Panc1 (cell line): ENCODE results near the gene DFFA. TPM values are rescaled to one million over a fixed set of nuclear protein-coding genes. Genes with fewer than 3 reads are reported as not detected.
A peak's percentile ranks its signal among the peaks of the same experiment; 100 is the strongest.

Experiments
- ATAC-seq: fragments of 200-7000 bp; cut with Tn5 transposase; 2 replicates; pipeline ENCODE4 v1.9.1; 2020; ENCODE audit warnings: mild to moderate bottlenecking, moderate library complexity
- BruUV-seq: library from RNA; stranded (reverse); fragments of 400-500 nt; replicated peaks from 2 replicates; lab custom pipeline; 2021; lab: Mats Ljungman, UMichigan
- CTCF ChIA-PET: fragments of 300-600 bp; sonication (Branson Sonifier 250); formaldehyde crosslinking; loops from one replicate; lab custom pipeline; 2022; ENCODE audit warnings: antibody characterized with exemption; lab: Charles Lee
- POLR2A ChIA-PET: fragments of 300-600 bp; sonication (Branson Sonifier 250); formaldehyde crosslinking; loops from one replicate; lab custom pipeline; 2022; ENCODE audit warnings: antibody characterized with exemption; lab: Charles Lee
- DNase-seq: peaks from one replicate; pipeline ENCODE4 v3.0.0-alpha.2; 2010; ENCODE audit warnings: low read depth, low spot score
- H3K27ac ChIP-seq: 2 replicates; pipeline ENCODE4 v1.5.1; 2011; ENCODE audit warnings: mild to moderate bottlenecking, low read length, inconsistent platforms
- H3K27me3 ChIP-seq: fragments of 200-500 bp; sonication (Bioruptor generic); 2 replicates; pipeline ENCODE4 v1.6.0; 2014; ENCODE audit warnings: low read length, inconsistent platforms; ENCODE audit not compliant: control insufficient read depth, insufficient read depth
- H3K36me3 ChIP-seq: fragments of 200-500 bp; sonication (Bioruptor generic); 2 replicates; pipeline ENCODE4 v1.5.1; 2014; ENCODE audit warnings: inconsistent platforms, mild to moderate bottlenecking, low read length, moderate library complexity; ENCODE audit not compliant: control insufficient read depth, insufficient read depth
- H3K4me1 ChIP-seq: 2 replicates; pipeline ENCODE4 v1.5.1; 2011; ENCODE audit warnings: inconsistent platforms, mild to moderate bottlenecking, low read length, moderate library complexity; ENCODE audit not compliant: control insufficient read depth, insufficient read depth
- H3K4me3 ChIP-seq, 2 experiments: 2 replicates each; pipeline ENCODE4 v1.5.1; 2011 to 2012; ENCODE audit warnings: low read depth in 2 of 2, low read length in 2 of 2, mild to moderate bottlenecking in 2 of 2, inconsistent platforms in 1 of 2, moderate library complexity in 1 of 2
- H3K9me3 ChIP-seq: fragments of 200-500 bp; sonication (Bioruptor generic); 2 replicates; pipeline ENCODE4 v1.5.1; 2014; ENCODE audit warnings: low read depth, mild to moderate bottlenecking, inconsistent platforms, low read length, moderate library complexity; ENCODE audit not compliant: control insufficient read depth, insufficient read depth
- CTCF ChIP-seq: fragments of 450-650 bp; IDR thresholded peaks from 2 replicates; pipeline ENCODE4 v1.5.1; 2017; ENCODE audit warnings: mild to moderate bottlenecking
- POLR2AphosphoS5 ChIP-seq: IDR thresholded peaks from 2 replicates; pipeline ENCODE4 v1.6.1; 2012; ENCODE audit warnings: mild to moderate bottlenecking, low read depth, low read length, moderate library complexity
- REST ChIP-seq, 2 experiments: IDR thresholded peaks; 2 replicates each; pipeline ENCODE4 v1.6.1; 2011 to 2012; ENCODE audit warnings: low read depth in 2 of 2, control low read depth in 1 of 2, low read length in 1 of 2, mild to moderate bottlenecking in 1 of 2, moderate library complexity in 1 of 2; ENCODE audit not compliant: insufficient read depth in 1 of 2
- SIN3A ChIP-seq: IDR thresholded peaks from 2 replicates; pipeline ENCODE4 v1.6.1; 2012; ENCODE audit warnings: low read depth, mild to moderate bottlenecking, low read length, moderate library complexity, borderline replicate concordance; ENCODE audit not compliant: insufficient read depth
- TCF7L2 ChIP-seq: IDR thresholded peaks from 2 replicates; pipeline ENCODE4 v1.6.1; 2011; ENCODE audit warnings: mild to moderate bottlenecking, low read depth, low read length, inconsistent platforms
- in situ Hi-C: cut with HindIII; loops from 2 replicates; pipeline ENCODE4 v1.10.0; 2016; ENCODE audit warnings: low sequenced_read_pairs, low pct_unique_long_range_greater_than_20kb
- intact Hi-C: fragments of 100-400 bp; cut with micrococcal nuclease; formaldehyde crosslinking; loops from one replicate; pipeline ENCODE4 v1.10.0; 2022; ENCODE audit not compliant: unreplicated experiment
- total RNA-seq: library from RNA; stranded (reverse); gene quantifications from one replicate; pipeline ENCODE4 v1.2.1, GENCODE V29; 2021; ENCODE audit not compliant: unreplicated experiment

DFFA gene
- total RNA-seq, 1 experiment from 2014 or later, result 68.1 TPM

- no peaks in the 10 kb centered on the region for H3K4me1 ChIP-seq
- ChIA-PET POLR2A (interaction anchor here (0.7 kb wide), 1 partner anchor 47 kb away, joined by 7 read pairs; no protein-coding TSS in a partner anchor), CTCF (no interaction called here)
- TF ChIP-seq TCF7L2, result no peak
- BruUV-seq, result no TSS peak
- intact Hi-C loops (no loop called here), in situ Hi-C loops (no loop called here)
- ATAC-seq (no peak), DNase-seq (no peak)
- no peaks in the 10 kb centered on the region for H3K36me3 ChIP-seq
- no peaks in the 10 kb centered on the region for H3K27me3 ChIP-seq
- H3K27ac ChIP-seq, result no peak overlapping the region
- no peaks in the 10 kb centered on the region for H3K9me3 ChIP-seq
- no peak overlapping the region for H3K4me3 ChIP-seq
Measured at GRCh38 chr1:10456048-10456447, 16.3 kb downstream of the DFFA start.

- ChIA-PET POLR2A (interaction anchor here (0.6 kb wide), 1 partner anchor 14 kb away, joined by 4 read pairs; no protein-coding TSS in a partner anchor), CTCF (interaction anchor here (0.5 to 0.6 kb wide), 2 partner anchors 36 to 621 kb away, joined by 4 to 8 read pairs; no protein-coding TSS in a partner anchor)
- ATAC-seq, result no peak
- TF ChIP-seq TCF7L2 (no peak), REST (IDR thresholded peaks at IDR 0.05; ENCODE audit: insufficient read depth in 1 of 2, low read depth in 2 of 2, low read length in 1 of 2) (no peak), POLR2AphosphoS5 (no peak), SIN3A (no peak), CTCF (no peak)
- no peaks in the 10 kb centered on the region for H3K36me3 ChIP-seq
- no peaks in the 10 kb centered on the region for H3K27me3 ChIP-seq
- no peak overlapping the region for H3K27ac ChIP-seq
- no peak overlapping the region for H3K4me3 ChIP-seq
- no peaks in the 10 kb centered on the region for H3K4me1 ChIP-seq
- H3K9me3 ChIP-seq, result no peaks in the 10 kb centered on the region
- DNase-seq, result no peak
- in situ Hi-C loops (no loop called here), intact Hi-C loops (no loop called here)
- BruUV-seq, result TSS peak; percentile 66
Measured at GRCh38 chr1:10451287-10451686, 21.0 kb downstream of the DFFA start.

GRCh38 chr1:10450836-10451235, 21.5 kb downstream of the DFFA start:
- ChIA-PET CTCF (no interaction called here), POLR2A (no interaction called here)
- Histone ChIP-seq H3K4me1 (no peaks in the 10 kb centered on the region), H3K27me3 (no peaks in the 10 kb centered on the region), H3K27ac (no peak overlapping the region), H3K9me3 (no peaks in the 10 kb centered on the region), H3K4me3 (no peak overlapping the region), H3K36me3 (no peaks in the 10 kb centered on the region)
- DNase-seq, result no peak
- in situ Hi-C loops (no loop called here), intact Hi-C loops (no loop called here)
- BruUV-seq, result no TSS peak
- no peak for TF ChIP-seq REST (IDR thresholded peaks at IDR 0.05; ENCODE audit: insufficient read depth in 1 of 2, low read depth in 2 of 2, low read length in 1 of 2)
- no peak for TF ChIP-seq POLR2AphosphoS5
- no peak for TF ChIP-seq TCF7L2
- ATAC-seq, result no peak
